GM12891 (cell line): Measurements from ENCODE around the gene GPR148.
"Not testable (repeated sequence)": the region's sequence is repeated elsewhere in the genome, so short reads cannot be mapped to it uniquely, and the experiment has no call there.

Experiments used
- DNase-seq: peaks from one replicate; pipeline ENCODE4 v3.0.0; 2011; ENCODE audit warnings: low spot score; ENCODE audit not compliant: insufficient read length
- FAIRE-seq: peaks from 2 replicates; lab custom pipeline; 2011; peaks lifted over from hg19 to GRCh38; lab: Jason Lieb, UNC
- PAX5 ChIP-seq: IDR thresholded peaks from 2 replicates; pipeline ENCODE4 v1.6.1; 2011; ENCODE audit warnings: low read length, moderate library complexity, mild to moderate bottlenecking; ENCODE audit not compliant: insufficient read depth, severe bottlenecking
- POLR2A ChIP-seq: IDR thresholded peaks from 2 replicates; pipeline ENCODE4 v1.6.1; 2011; ENCODE audit warnings: low read depth, low read length, control low read depth
- POLR2AphosphoS5 ChIP-seq: IDR thresholded peaks from 2 replicates; pipeline ENCODE4 v1.6.1; 2011; ENCODE audit warnings: low read depth, low read length, control low read depth
- POU2F2 ChIP-seq: IDR thresholded peaks from 2 replicates; pipeline ENCODE4 v1.6.1; 2011; ENCODE audit warnings: low read depth, mild to moderate bottlenecking, control low read depth, low read length, moderate library complexity
- SPI1 ChIP-seq: IDR thresholded peaks from 2 replicates; pipeline ENCODE4 v1.6.1; 2011; ENCODE audit warnings: low read depth, low read length, control low read depth
- TAF1 ChIP-seq: IDR thresholded peaks from 2 replicates; pipeline ENCODE4 v1.6.1; 2011; ENCODE audit warnings: low read depth, low read length, control low read depth

The GPR148 gene

DNA sequence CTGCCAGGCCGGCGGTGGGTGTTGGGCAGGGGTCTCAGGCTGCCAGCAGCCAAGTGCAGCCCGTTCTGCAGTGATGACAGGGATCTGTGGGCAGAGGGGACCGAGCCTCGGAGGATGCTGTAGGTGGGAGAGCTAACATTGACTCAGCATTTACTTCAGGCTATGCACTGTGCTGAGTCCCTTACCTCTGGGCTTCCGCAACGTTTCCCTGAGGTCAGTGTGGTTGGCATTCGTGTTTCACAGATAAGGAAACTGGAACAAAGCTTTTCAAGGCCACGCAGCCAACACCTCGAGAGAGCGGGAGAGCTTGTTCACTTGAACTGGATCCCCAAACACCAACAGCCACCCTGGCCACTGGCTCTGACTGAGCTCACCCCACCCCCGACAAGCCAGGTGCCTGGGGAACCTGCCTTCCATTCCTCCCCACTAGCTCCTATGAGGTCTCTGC is 839 bp upstream of the GPR148 start:
- no peak for DNase-seq
- TF ChIP-seq POLR2AphosphoS5 (no peak), POU2F2 (no peak)
- FAIRE-seq, result no peak

DNA sequence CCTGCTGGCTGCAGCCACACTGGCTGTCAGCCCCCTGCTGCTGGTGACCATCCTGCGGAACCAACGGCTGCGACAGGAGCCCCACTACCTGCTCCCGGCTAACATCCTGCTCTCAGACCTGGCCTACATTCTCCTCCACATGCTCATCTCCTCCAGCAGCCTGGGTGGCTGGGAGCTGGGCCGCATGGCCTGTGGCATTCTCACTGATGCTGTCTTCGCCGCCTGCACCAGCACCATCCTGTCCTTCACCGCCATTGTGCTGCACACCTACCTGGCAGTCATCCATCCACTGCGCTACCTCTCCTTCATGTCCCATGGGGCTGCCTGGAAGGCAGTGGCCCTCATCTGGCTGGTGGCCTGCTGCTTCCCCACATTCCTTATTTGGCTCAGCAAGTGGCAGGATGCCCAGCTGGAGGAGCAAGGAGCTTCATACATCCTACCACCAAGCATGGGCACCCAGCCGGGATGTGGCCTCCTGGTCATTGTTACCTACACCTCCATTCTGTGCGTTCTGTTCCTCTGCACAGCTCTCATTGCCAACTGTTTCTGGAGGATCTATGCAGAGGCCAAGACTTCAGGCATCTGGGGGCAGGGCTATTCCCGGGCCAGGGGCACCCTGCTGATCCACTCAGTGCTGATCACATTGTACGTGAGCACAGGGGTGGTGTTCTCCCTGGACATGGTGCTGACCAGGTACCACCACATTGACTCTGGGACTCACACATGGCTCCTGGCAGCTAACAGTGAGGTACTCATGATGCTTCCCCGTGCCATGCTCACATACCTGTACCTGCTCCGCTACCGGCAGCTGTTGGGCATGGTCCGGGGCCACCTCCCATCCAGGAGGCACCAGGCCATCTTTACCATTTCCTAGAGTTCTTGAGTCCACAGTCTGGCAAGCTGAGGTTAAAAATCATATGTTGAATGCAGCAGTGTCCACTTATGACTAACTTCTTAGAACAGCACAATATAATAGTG is 741 bp downstream of the GPR148 start:
- FAIRE-seq (no peak), DNase-seq (no peak)
- TF ChIP-seq SPI1 (no peak), PAX5 (no peak), POLR2AphosphoS5 (no peak), TAF1 (no peak), POLR2A (no peak), POU2F2 (no peak)

DNA sequence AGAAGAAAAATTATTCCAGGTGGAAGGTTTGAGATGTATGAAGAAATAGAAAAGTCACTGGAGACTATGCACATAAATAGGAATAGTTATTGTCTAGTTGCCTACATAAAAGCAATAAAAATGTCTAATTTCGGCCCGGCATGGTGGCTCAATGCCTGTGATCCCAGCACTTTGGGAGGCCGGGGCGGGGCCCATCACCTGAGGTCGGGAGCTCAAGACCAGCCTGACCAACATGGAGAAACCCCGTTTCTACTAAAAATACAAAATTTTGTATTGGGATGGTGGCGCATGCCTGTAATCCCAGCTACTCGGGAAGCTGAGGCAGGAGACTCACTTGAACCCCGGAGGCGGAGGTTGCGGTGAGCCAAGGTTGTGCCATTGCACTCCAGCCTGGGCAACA is 3.4 kb downstream of the GPR148 start:
- DNase-seq, FAIRE-seq: not testable (repeated sequence)

DNA sequence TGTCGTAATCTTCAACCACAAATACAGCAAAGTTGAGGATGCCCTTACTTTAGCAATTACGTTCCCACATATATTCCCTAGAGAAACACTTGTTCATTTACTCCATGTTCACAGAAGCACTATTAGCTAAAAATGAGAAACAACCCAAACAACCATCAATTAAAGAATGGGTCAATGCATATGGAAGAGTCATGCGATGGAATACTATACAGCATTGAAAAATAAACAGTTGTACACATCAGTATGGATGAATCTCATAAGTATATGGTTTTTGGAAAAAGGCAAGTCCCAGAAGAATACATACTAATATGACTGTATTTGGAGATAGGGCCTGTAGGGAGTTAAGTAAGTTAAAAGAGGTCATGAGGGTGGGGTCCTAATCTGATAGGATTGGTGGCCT is 6.3 kb downstream of the GPR148 start:
- FAIRE-seq, result no peak
- TF ChIP-seq POLR2AphosphoS5 (no peak), TAF1 (no peak), PAX5 (no peak), SPI1 (no peak), POLR2A (no peak), POU2F2 (no peak)
- DNase-seq, result no peak

DNA sequence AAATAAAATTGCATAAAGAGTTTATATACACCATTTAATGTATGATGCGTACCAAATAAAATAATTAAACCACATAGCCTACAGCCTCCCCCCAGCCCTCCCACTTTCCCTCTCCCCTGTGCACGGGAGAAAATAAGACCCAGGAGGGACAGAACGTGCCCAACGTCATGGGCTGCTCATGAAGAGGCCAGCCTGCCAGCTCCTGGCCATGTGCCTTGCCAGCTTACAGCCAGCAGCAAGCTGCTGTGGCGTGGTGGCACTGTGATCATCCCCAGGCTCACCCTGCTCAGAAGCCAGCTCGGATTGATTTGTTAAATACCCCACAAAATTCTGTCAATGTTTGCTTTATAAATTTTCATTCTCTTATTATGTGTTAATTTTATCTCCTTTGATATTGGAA is 7.6 kb downstream of the GPR148 start:
- FAIRE-seq (no peak), DNase-seq (no peak)
- TF ChIP-seq POLR2A (no peak), POU2F2 (no peak), POLR2AphosphoS5 (no peak), PAX5 (no peak), TAF1 (no peak), SPI1 (no peak)

DNA sequence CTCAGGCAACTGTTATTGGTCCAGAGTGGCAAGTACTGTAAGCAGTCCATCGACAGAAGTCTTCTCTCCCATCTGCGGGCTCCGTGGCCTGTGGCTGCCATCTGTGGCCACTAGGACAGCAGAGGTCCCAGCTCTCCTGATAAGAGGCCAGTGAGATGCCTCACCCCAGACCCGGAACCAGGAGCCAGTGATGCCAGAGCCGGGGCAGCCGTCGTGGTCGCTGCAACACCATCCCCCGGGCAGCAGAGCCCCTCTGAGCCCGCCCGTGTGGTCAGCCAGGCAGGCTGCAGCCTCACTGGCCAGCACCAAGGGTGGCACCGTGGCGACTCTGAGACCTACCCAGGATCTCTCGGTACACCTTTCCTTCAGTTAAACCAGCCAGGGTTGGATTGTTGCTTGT is 8.7 kb downstream of the GPR148 start:
- TF ChIP-seq SPI1 (no peak), POLR2AphosphoS5 (no peak), POLR2A (no peak), TAF1 (no peak), PAX5 (no peak), POU2F2 (no peak)
- DNase-seq (no peak), FAIRE-seq (no peak)

DNA sequence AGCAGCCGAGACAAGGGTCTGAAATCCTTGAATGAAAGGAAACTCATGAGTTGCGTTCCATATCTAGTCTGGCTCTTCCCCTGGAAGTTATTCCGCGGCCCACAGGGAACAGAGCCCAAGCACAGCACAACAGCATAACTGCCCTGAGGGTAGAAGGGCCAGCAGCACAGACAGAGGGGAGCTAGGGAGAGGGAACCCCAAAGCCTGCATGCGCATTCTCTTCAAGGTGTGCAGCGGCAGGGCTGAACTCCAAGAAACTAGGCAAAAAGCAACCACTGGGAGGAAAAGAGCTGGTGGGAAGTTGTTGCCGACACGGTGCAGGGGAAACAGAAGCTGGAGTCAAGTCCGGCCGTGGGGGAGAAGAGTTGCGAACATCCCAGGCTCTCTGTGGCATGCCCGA is 11.8 kb downstream of the GPR148 start:
- no peak for FAIRE-seq
- TF ChIP-seq POU2F2 (no peak), SPI1 (no peak), POLR2AphosphoS5 (no peak), TAF1 (no peak), PAX5 (no peak), POLR2A (no peak)
- no peak for DNase-seq

DNA sequence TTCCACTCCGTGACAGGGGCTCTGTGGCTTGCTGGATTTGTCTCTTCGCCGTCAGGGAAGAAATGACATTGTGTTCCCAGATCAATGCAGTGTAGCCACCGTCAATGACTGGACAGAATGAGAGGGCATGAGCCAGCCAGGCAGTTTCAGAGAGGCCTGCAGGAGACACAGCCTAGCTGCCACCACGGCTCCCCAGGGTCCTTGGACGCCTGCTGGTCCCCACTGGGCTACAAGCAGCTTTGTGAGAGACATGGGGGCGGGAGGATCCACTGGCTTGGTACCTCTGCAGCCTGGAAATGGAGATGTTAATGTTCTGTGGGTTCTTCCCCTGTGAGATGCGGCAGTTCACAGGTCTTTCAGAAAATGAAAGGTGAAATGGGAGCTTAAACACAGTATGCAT is 14.4 kb downstream of the GPR148 start:
- TF ChIP-seq PAX5 (no peak), POLR2AphosphoS5 (no peak), POLR2A (no peak), SPI1 (no peak), TAF1 (no peak), POU2F2 (no peak)
- FAIRE-seq (no peak), DNase-seq (no peak)

DNA sequence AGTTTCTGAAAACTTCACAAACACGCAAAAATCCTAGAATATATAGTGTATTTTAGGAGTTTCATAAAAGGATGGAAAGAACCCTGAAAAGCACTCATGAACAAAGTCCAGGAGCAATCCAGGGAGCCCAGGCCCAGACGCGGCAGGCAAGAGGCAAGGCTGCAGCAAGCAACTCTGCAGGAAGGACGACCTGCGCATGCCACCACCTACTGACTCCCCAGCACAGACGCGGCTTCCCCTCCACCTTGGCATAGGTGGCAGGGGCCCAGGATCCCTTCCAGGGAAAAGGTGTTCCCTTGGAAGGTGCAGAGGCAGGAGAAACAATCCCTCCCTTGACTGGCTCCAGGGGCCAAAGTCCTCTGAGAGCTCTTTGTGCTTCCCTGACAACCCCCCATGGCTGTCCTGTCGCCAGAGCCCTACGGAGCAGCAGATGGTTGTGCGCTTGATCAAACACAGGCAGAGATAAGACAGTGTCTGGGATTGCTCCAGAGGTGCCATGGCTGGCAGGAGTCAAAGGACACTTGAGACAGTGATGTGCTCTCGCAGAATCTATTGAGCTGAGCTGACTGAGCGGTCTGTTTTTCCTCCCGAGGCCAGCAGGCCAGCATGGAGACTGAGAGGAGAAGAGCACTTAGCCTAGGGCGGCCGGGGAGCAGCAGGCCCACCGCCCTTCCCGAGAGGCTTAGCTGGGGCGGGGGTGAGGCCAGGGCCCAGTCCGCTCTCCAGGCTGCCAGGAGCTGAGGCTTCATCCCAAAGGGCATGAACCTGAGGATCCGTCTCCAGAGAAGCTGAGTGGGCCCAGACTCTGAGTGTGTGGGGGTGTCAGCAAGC is 15.6 kb downstream of the GPR148 start:
- DNase-seq (no peak), FAIRE-seq (no peak)
- TF ChIP-seq POLR2A, result no peak
- no peak for TF ChIP-seq POU2F2
- no peak for TF ChIP-seq SPI1
- TF ChIP-seq TAF1, result no peak
- no peak for TF ChIP-seq PAX5
- no peak for TF ChIP-seq POLR2AphosphoS5

DNA sequence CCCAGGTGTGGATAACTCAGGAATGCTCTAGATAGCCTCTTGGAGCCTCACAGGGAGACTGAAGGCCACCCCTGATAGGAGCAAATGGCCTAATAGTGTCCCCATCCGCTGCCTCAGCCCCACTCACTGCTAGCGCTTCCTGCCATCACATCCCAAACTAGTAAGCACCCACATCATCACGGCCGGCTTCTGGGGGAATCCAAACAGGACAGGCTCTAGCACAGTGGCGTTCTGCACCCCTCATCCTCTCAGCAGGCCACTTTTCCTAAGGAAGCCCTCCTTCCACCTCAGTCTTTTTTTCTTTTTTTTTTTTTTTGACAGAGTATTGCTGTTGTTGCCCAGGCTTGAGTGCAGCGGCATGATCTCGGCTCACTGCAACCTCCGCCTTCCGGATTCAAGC is 20.2 kb downstream of the GPR148 start:
- no peak for DNase-seq
- no peak for FAIRE-seq
- no peak for TF ChIP-seq POLR2A
- no peak for TF ChIP-seq POU2F2
- TF ChIP-seq PAX5, result no peak
- TF ChIP-seq SPI1, result no peak
- no peak for TF ChIP-seq TAF1
- TF ChIP-seq POLR2AphosphoS5, result no peak
